DND-41 (cell line): ENCODE measurements around the gene CACNA1F.

Source experiments
- ATAC-seq: fragments of 200-7000 bp; cut with Tn5 transposase; 3 replicates; pipeline ENCODE4 v1.9.1; 2021; ENCODE audit warnings: low read depth; ENCODE audit not compliant: insufficient read depth
- DNase-seq: peaks from one replicate; pipeline ENCODE4 v3.0.0-alpha.2; 2020
- H2AFZ ChIP-seq: 2 replicates; pipeline ENCODE4 v1.6.0; 2012; ENCODE audit warnings: low read depth, low read length
- H3K27ac ChIP-seq: 2 replicates; pipeline ENCODE4 v1.5.1; 2012; ENCODE audit warnings: low read length, inconsistent platforms
- H3K27me3 ChIP-seq: fragments of 200-600 bp; sonication (generic); 2 replicates; pipeline ENCODE4 v1.6.0; 2012; ENCODE audit warnings: low read length, mild to moderate bottlenecking, inconsistent platforms; ENCODE audit not compliant: insufficient read depth, poor library complexity
- H3K36me3 ChIP-seq: 2 replicates; pipeline ENCODE4 v1.5.1; 2012; ENCODE audit warnings: low read length, inconsistent platforms; ENCODE audit not compliant: insufficient read depth
- H3K4me1 ChIP-seq: 2 replicates; pipeline ENCODE4 v1.5.1; 2012; ENCODE audit warnings: mild to moderate bottlenecking, low read length; ENCODE audit not compliant: insufficient read depth
- H3K4me2 ChIP-seq: 2 replicates; pipeline ENCODE4 v1.6.0; 2012; ENCODE audit warnings: mild to moderate bottlenecking, moderate library complexity, low read length, inconsistent platforms; ENCODE audit not compliant: insufficient read depth
- H3K4me3 ChIP-seq, 2 experiments: fragments of 200-600 bp in 1 of 2; shearing (Covaris generic) in 1 of 2; 2 replicates each; pipeline ENCODE4 v1.5.1; 2012 to 2016; ENCODE audit warnings: inconsistent platforms in 2 of 2, low read length in 2 of 2, mild to moderate bottlenecking in 2 of 2, low read depth in 1 of 2, moderate library complexity in 1 of 2
- H3K79me2 ChIP-seq: 2 replicates; pipeline ENCODE4 v1.6.0; 2012; ENCODE audit warnings: low read length, inconsistent platforms; ENCODE audit not compliant: insufficient read depth
- H3K9ac ChIP-seq: 2 replicates; pipeline ENCODE4 v1.6.0; 2012; ENCODE audit warnings: low read depth, mild to moderate bottlenecking, inconsistent platforms, low read length, moderate library complexity
- H3K9me3 ChIP-seq: 2 replicates; pipeline ENCODE4 v1.5.1; 2012; ENCODE audit warnings: low read length, moderate library complexity, mild to moderate bottlenecking, inconsistent platforms; ENCODE audit not compliant: insufficient read depth, severe bottlenecking
- H4K20me1 ChIP-seq: 2 replicates; pipeline ENCODE4 v1.6.0; 2012; ENCODE audit warnings: low read length; ENCODE audit not compliant: insufficient read depth
- CTCF ChIP-seq: IDR thresholded peaks from 2 replicates; pipeline ENCODE4 v1.5.1; 2012; ENCODE audit warnings: borderline replicate concordance, low read length, moderate library complexity, mild to moderate bottlenecking; ENCODE audit not compliant: poor library complexity, severe bottlenecking; ENCODE audit errors: extremely low read depth
- EZH2 ChIP-seq: IDR thresholded peaks from 3 replicates; pipeline ENCODE4 v1.6.1; 2012; ENCODE audit warnings: borderline replicate concordance, low read depth, mild to moderate bottlenecking, moderate library complexity, low read length, inconsistent platforms; ENCODE audit not compliant: severe bottlenecking

CACNA1F gene

GRCh38 chrX:49198540-49199314 lies 34.4 kb downstream of the CACNA1F start:
- no peak overlapping the region for H3K4me3 ChIP-seq
- ATAC-seq (no peak), DNase-seq (no peak)
- no peaks in the 10 kb centered on the region for H3K36me3 ChIP-seq
- no peak overlapping the region for H2AFZ ChIP-seq
- H3K27ac ChIP-seq: no peak overlapping the region
- peaks cover 19% of the 10 kb centered on the region for H3K4me1 ChIP-seq
- no peak for TF ChIP-seq CTCF
- no peak for TF ChIP-seq EZH2
- H3K27me3 ChIP-seq: no peaks in the 10 kb centered on the region
- no peaks in the 10 kb centered on the region for H3K79me2 ChIP-seq
- H3K9me3 ChIP-seq: no peaks in the 10 kb centered on the region
- no peaks in the 10 kb centered on the region for H4K20me1 ChIP-seq
- H3K9ac ChIP-seq: no peak overlapping the region
- peak overlapping the region; percentile 75; the same call in 1 of the 2 replicates for H3K4me2 ChIP-seq

DNA sequence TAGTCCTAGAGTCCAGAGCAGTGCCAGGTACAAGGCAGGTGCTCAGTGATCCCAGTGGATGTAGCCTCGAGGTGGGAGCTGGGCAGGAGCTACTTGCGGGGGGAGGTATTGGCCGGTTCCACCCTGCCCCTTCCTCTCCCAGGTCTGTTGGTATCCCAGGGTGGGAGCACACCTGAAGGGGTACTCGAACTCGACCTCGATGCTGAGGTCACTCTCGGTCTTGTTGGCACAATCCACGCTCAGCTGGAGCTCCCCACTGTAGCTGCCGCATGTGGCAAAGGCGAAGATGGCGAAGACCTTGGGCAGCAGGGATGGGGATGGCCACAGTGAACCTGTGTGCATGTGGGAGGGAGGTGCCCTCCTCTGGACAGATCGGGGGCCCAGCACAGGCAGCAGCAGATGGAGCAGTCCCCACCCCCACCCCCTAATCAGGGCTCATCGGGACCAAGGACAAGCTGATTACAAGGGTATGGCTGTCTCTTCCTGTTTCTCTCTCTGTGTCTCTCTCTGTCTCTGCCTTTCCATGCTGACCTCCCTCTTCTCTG lies 35.5 kb downstream of the CACNA1F start:
- Histone ChIP-seq H3K4me1 (peaks cover 23% of the 10 kb centered on the region), H2AFZ (no peak overlapping the region), H3K36me3 (no peaks in the 10 kb centered on the region), H3K4me3 (no peak overlapping the region), H3K4me2 (no peak overlapping the region), H3K27me3 (no peaks in the 10 kb centered on the region), H3K9me3 (no peaks in the 10 kb centered on the region), H4K20me1 (no peaks in the 10 kb centered on the region), H3K9ac (no peak overlapping the region), H3K27ac (no peak overlapping the region), H3K79me2 (no peaks in the 10 kb centered on the region)
- no peak for TF ChIP-seq CTCF
- no peak for TF ChIP-seq EZH2
- DNase-seq (no peak), ATAC-seq (no peak)

DNA sequence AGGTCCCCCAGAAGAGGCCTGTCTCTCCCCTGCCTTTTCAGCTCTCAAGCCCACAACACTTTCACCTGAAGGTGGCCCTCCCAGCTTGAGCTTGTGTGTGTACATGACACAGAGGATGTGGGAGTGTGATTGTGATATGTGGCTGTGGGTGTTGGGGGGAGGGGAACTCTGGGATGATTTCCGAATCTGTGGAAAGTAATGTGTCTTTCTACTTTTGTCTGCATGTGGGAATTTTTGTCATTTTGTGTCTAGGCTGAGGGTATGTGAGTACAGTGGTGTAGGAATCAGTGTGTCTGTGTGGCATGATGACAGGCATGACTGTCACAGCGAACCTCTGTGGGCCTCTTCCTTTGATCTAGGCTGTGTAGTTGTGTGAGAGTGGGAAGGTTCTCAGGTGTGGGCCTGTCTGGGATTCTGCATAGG lies 39.6 kb downstream of the CACNA1F start:
- H3K4me1 ChIP-seq: peaks cover 24% of the 10 kb centered on the region
- no peaks in the 10 kb centered on the region for H3K27me3 ChIP-seq
- no peaks in the 10 kb centered on the region for H3K36me3 ChIP-seq
- H3K4me3 ChIP-seq: no peak overlapping the region
- no peak overlapping the region for H2AFZ ChIP-seq
- no peak overlapping the region for H3K4me2 ChIP-seq
- no peak for ATAC-seq
- DNase-seq: no peak
- H3K9ac ChIP-seq: no peak overlapping the region
- no peak overlapping the region for H3K27ac ChIP-seq
- H4K20me1 ChIP-seq: no peaks in the 10 kb centered on the region
- no peak for TF ChIP-seq CTCF
- no peak for TF ChIP-seq EZH2
- H3K79me2 ChIP-seq: peaks cover 9% of the 10 kb centered on the region
- no peaks in the 10 kb centered on the region for H3K9me3 ChIP-seq
